Right atrium auricular region (tissue), 2 donors: ENCODE data around the gene ACCSL. TPM values are rescaled to one million over a fixed set of nuclear protein-coding genes. Genes with fewer than 3 reads are reported as not detected.

Source experiments
- DNase-seq: peaks from one replicate; pipeline ENCODE4 v3.0.0-alpha.2; 2019; ENCODE audit warnings: low spot score
- H3K27ac ChIP-seq, 2 donors: fragments of 200-600 bp; sonication (generic); 1 replicate in 1 of 2; 2 replicates in 1 of 2; pipeline ENCODE4 v1.5.1; 2016 to 2019
- H3K27me3 ChIP-seq, 2 donors: fragments of 200-600 bp; sonication (generic); one replicate each; pipeline versions ENCODE4 v1.5.1 to v1.6.0; 2017 to 2019
- H3K36me3 ChIP-seq: fragments of 200-600 bp; sonication (generic); one replicate; pipeline ENCODE4 v1.5.1; 2016
- H3K4me1 ChIP-seq, 2 donors: fragments of 200-600 bp; sonication (generic); one replicate each; pipeline versions ENCODE4 v1.5.1 to v1.6.0; 2017 to 2019
- H3K4me3 ChIP-seq, 2 donors: fragments of 200-600 bp; sonication (generic); 1 replicate in 1 of 2; 2 replicates in 1 of 2; pipeline ENCODE4 v1.5.1; 2017 to 2019; ENCODE audit warnings: mild to moderate bottlenecking in 1 of 2, moderate library complexity in 1 of 2
- H3K9me3 ChIP-seq, 2 donors: fragments of 200-600 bp; sonication (generic); one replicate each; pipeline ENCODE4 v1.5.1; 2019
- CTCF ChIP-seq, 2 donors: fragments of 200-600 bp; sonication (generic); IDR thresholded peaks; one replicate each; pipeline ENCODE4 v1.5.1; 2019; ENCODE audit warnings: antibody characterized with exemption in 2 of 2
- total RNA-seq, 2 donors: library from RNA; depleted of rRNA; stranded (reverse); fragments of >200 nt; gene quantifications; one replicate each; pipeline ENCODE4 v1.1.0, GENCODE V29; 2016

The ACCSL gene
- total RNA-seq, 2 donors from 2014 or later: not detected

- Histone ChIP-seq H3K27ac (no peak overlapping the region), H3K27me3 (no peaks in the 10 kb centered on the region), H3K36me3 (no peaks in the 10 kb centered on the region), H3K4me1 (no peaks in the 10 kb centered on the region), H3K4me3 (no peak overlapping the region), H3K9me3 (no peaks in the 10 kb centered on the region)
- no peak for DNase-seq
- TF ChIP-seq CTCF (IDR thresholded peaks at IDR 0.05): no peak
These were observed 34.9 kb downstream of the ACCSL start for GRCh38 chr11:44082645-44083044.

GRCh38 chr11:44083433-44083832 lies 35.7 kb downstream of the ACCSL start:
- Histone ChIP-seq H3K4me1 (no peaks in the 10 kb centered on the region), H3K36me3 (no peaks in the 10 kb centered on the region), H3K9me3 (no peaks in the 10 kb centered on the region), H3K27me3 (no peaks in the 10 kb centered on the region), H3K4me3 (no peak overlapping the region), H3K27ac (no peak overlapping the region)
- DNase-seq: no peak
- no peak for TF ChIP-seq CTCF (IDR thresholded peaks at IDR 0.05)

- no peak for DNase-seq
- H3K9me3 ChIP-seq: no peaks in the 10 kb centered on the region
- H3K4me3 ChIP-seq: no peak overlapping the region
- H3K27ac ChIP-seq: no peak overlapping the region
- TF ChIP-seq CTCF (IDR thresholded peaks at IDR 0.05): no peak
- no peaks in the 10 kb centered on the region for H3K27me3 ChIP-seq
- no peaks in the 10 kb centered on the region for H3K4me1 ChIP-seq
- no peaks in the 10 kb centered on the region for H3K36me3 ChIP-seq
These were observed 36.1 kb downstream of the ACCSL start for GRCh38 chr11:44083906-44084305.

GRCh38 chr11:44085330-44085729 lies 37.5 kb downstream of the ACCSL start:
- TF ChIP-seq CTCF (IDR thresholded peaks at IDR 0.05): no peak
- no peak overlapping the region for H3K4me3 ChIP-seq
- no peaks in the 10 kb centered on the region for H3K36me3 ChIP-seq
- H3K4me1 ChIP-seq: no peaks in the 10 kb centered on the region
- no peaks in the 10 kb centered on the region for H3K9me3 ChIP-seq
- no peak for DNase-seq
- no peaks in the 10 kb centered on the region for H3K27me3 ChIP-seq
- H3K27ac ChIP-seq: no peak overlapping the region

- Histone ChIP-seq H3K36me3 (no peaks in the 10 kb centered on the region), H3K4me3 (no peak overlapping the region), H3K4me1 (no peaks in the 10 kb centered on the region), H3K9me3 (no peaks in the 10 kb centered on the region), H3K27me3 (no peaks in the 10 kb centered on the region), H3K27ac (no peak overlapping the region)
- no peak for DNase-seq
- TF ChIP-seq CTCF (IDR thresholded peaks at IDR 0.05): no peak
These were observed 40.6 kb downstream of the ACCSL start for GRCh38 chr11:44088377-44088776.

GRCh38 chr11:44088871-44089270 lies 41.1 kb downstream of the ACCSL start:
- H3K9me3 ChIP-seq: no peaks in the 10 kb centered on the region
- no peak overlapping the region for H3K4me3 ChIP-seq
- H3K36me3 ChIP-seq: no peaks in the 10 kb centered on the region
- no peaks in the 10 kb centered on the region for H3K27me3 ChIP-seq
- no peak overlapping the region for H3K27ac ChIP-seq
- H3K4me1 ChIP-seq: no peaks in the 10 kb centered on the region
- no peak for DNase-seq
- no peak for TF ChIP-seq CTCF (IDR thresholded peaks at IDR 0.05)
